HG03457 (cell line): ENCODE results near the gene GAS6.

ENCODE experiments used
- ATAC-seq: cut with Tn5 transposase; IDR thresholded peaks from one replicate; pipeline ENCODE4 v1.9.1; 2021; ENCODE audit warnings: moderate number of reproducible peaks; ENCODE audit not compliant: unreplicated experiment

The GAS6 gene

GRCh38 chr13:113888701-113889330, 24.9 kb upstream of the GAS6 start:
- ATAC-seq, result no peak

GRCh38 chr13:113887700-113888201, 23.9 kb upstream of the GAS6 start:
- no peak for ATAC-seq

- ATAC-seq, result no peak
Measured at GRCh38 chr13:113886561-113887112, 22.8 kb upstream of the GAS6 start.

GRCh38 chr13:113884821-113885220, 20.9 kb upstream of the GAS6 start:
- ATAC-seq, result no peak

GRCh38 chr13:113883921-113884804, 20.3 kb upstream of the GAS6 start:
- no peak for ATAC-seq

GRCh38 chr13:113883314-113883811, 19.5 kb upstream of the GAS6 start:
- no peak for ATAC-seq

- ATAC-seq, result no peak
Measured at GRCh38 chr13:113882716-113883115, 18.8 kb upstream of the GAS6 start.

GRCh38 chr13:113882267-113882630, 18.4 kb upstream of the GAS6 start:
- ATAC-seq, result no peak

- ATAC-seq, result no peak
Measured at GRCh38 chr13:113881614-113882266, 17.9 kb upstream of the GAS6 start.

GRCh38 chr13:113880651-113881611, 17.1 kb upstream of the GAS6 start:
- ATAC-seq, result no peak

- no peak for ATAC-seq
Measured at GRCh38 chr13:113879494-113880360, 15.9 kb upstream of the GAS6 start.

GRCh38 chr13:113879017-113879416, 15.1 kb upstream of the GAS6 start:
- ATAC-seq, result no peak

- ATAC-seq, result no peak
Measured at GRCh38 chr13:113877149-113877990, 13.5 kb upstream of the GAS6 start.

- no peak for ATAC-seq
Measured at GRCh38 chr13:113876346-113877148, 12.7 kb upstream of the GAS6 start.

GRCh38 chr13:113875837-113876281, 12.0 kb upstream of the GAS6 start:
- ATAC-seq, result no peak

GRCh38 chr13:113875429-113875815, 11.5 kb upstream of the GAS6 start:
- no peak for ATAC-seq
